Measurements from ENCODE around the gene BAAT. TPM values are rescaled to one million over a fixed set of nuclear protein-coding genes. Genes with fewer than 3 reads are reported as not detected.

Gene BAAT
- total RNA-seq, 1 donor from 2014 or later: not detected

GRCh38 chr9:101342595-101342994 is 42.2 kb downstream of the BAAT start:
- intact Hi-C loops (cut with micrococcal nuclease): no loop called here
- DNase-seq (no peak), ATAC-seq (ENCODE audit: low read depth) (no peak)
- H3K9me3 Mint-ChIP-seq: no peaks in the 10 kb centered on the region
- POLR2A ChIA-PET: no interaction called here
- no peaks in the 10 kb centered on the region for H3K36me3 Mint-ChIP-seq (ENCODE audit: low read depth)
- TF ChIP-seq, protein P1, sequence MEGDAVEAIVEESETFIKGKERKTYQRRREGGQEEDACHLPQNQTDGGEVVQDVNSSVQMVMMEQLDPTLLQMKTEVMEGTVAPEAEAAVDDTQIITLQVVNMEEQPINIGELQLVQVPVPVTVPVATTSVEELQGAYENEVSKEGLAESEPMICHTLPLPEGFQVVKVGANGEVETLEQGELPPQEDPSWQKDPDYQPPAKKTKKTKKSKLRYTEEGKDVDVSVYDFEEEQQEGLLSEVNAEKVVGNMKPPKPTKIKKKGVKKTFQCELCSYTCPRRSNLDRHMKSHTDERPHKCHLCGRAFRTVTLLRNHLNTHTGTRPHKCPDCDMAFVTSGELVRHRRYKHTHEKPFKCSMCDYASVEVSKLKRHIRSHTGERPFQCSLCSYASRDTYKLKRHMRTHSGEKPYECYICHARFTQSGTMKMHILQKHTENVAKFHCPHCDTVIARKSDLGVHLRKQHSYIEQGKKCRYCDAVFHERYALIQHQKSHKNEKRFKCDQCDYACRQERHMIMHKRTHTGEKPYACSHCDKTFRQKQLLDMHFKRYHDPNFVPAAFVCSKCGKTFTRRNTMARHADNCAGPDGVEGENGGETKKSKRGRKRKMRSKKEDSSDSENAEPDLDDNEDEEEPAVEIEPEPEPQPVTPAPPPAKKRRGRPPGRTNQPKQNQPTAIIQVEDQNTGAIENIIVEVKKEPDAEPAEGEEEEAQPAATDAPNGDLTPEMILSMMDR (IDR thresholded peaks at IDR 0.05): no peak
- H3K27ac Mint-ChIP-seq: no peak overlapping the region
- no peaks in the 10 kb centered on the region for H3K4me1 Mint-ChIP-seq
- H3K4me3 Mint-ChIP-seq: no peak overlapping the region
- H3K27me3 Mint-ChIP-seq: peaks cover 11% of the 10 kb centered on the region
- CTCF ChIA-PET: no interaction called here

DNA sequence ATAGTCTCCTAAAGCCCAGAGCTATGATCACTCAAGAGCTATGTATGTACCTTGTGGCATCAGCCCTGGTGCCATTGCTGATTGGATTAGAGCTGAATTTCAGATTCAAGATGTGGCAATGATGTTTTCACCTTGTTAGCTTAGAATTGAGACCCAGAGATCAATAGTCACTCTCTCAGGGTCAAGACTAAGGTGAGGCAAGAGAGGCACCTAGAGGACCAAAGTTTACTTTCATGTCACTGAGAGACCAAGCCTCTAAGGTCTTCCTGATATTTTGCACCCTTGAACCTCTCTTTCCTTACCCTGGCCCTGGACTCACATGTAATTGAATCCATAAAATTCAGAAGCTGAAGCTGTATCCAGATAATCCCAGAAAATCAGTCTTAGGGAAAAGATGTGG is 42.8 kb downstream of the BAAT start:
- Mint-ChIP-seq H3K27ac (no peak overlapping the region), H3K36me3 (ENCODE audit: low read depth) (no peaks in the 10 kb centered on the region), H3K4me1 (no peaks in the 10 kb centered on the region), H3K9me3 (no peaks in the 10 kb centered on the region), H3K27me3 (peaks cover 13% of the 10 kb centered on the region), H3K4me3 (no peak overlapping the region)
- CTCF ChIA-PET: no interaction called here
- ATAC-seq (ENCODE audit: low read depth) (no peak), DNase-seq (no peak)
- intact Hi-C loops (cut with micrococcal nuclease): no loop called here
- POLR2A ChIA-PET: no interaction called here
- TF ChIP-seq, protein P1 (IDR thresholded peaks at IDR 0.05): no peak

DNA sequence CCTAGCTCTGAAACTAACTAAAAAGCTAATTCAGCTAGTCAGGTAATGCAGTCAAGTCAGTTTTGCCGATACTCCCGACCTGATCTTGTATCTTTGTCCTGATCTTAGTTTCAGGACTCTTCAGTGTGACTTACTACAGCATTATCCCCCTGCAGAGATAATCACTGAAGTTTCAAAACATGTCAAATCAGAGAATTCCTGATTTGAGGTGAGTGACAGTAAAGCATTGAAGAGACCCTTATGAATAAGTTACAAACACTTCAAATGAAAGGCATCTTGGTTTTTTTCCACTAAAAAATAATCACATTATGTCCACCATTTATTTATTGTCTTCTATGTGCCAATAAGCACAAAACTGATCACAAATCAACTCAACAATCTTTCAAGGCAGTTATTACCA is 47.6 kb downstream of the BAAT start:
- no peak for ATAC-seq (ENCODE audit: low read depth)
- H3K4me3 Mint-ChIP-seq: no peak overlapping the region

DNA sequence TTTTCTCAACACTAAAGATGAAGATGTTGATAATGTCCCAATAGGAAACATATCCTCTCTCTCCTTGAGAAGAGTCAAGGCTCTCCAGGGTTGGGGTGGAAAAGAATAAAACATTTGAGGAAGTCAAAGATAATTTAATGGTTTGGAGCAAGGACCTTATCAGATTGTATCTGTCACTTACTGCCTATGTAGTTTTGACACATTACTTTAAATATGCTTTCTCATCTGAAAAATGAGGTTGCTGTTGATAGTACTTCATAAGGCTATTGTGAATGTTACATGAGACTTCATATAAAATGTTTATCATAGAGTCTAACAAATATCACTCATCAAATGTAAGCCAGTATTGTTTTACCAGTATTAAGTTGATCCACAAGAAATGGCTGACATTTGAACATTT is 48.7 kb downstream of the BAAT start:
- ChIA-PET CTCF (interaction anchor here (1.3 kb wide), 1 partner anchor 25 kb away, joined by 3 read pairs; no protein-coding TSS in a partner anchor), POLR2A (no interaction called here)
- TF ChIP-seq, protein P1 (IDR thresholded peaks at IDR 0.05): no peak
- H3K4me1 Mint-ChIP-seq: no peaks in the 10 kb centered on the region
- intact Hi-C loops (cut with micrococcal nuclease): no loop called here
- DNase-seq (no peak), ATAC-seq (ENCODE audit: low read depth) (no peak)
- no peaks in the 10 kb centered on the region for H3K36me3 Mint-ChIP-seq (ENCODE audit: low read depth)
- peaks cover 4% of the 10 kb centered on the region for H3K27me3 Mint-ChIP-seq
- H3K9me3 Mint-ChIP-seq: no peaks in the 10 kb centered on the region
- H3K27ac Mint-ChIP-seq: no peak overlapping the region
- H3K4me3 Mint-ChIP-seq: no peak overlapping the region

More for the DNA sequence above, 47.6 kb downstream of the BAAT start:
- no peaks in the 10 kb centered on the region for H3K9me3 Mint-ChIP-seq
- no peaks in the 10 kb centered on the region for H3K4me1 Mint-ChIP-seq
- DNase-seq: no peak
- peaks cover 4% of the 10 kb centered on the region for H3K27me3 Mint-ChIP-seq
- intact Hi-C loops (cut with micrococcal nuclease): no loop called here
- CTCF ChIA-PET: interaction anchor here (1.3 kb wide), 1 partner anchor 26 kb away, joined by 3 read pairs; no protein-coding TSS in a partner anchor
- no peak overlapping the region for H3K27ac Mint-ChIP-seq
- POLR2A ChIA-PET: no interaction called here
- no peaks in the 10 kb centered on the region for H3K36me3 Mint-ChIP-seq (ENCODE audit: low read depth)
- TF ChIP-seq, protein P1 (IDR thresholded peaks at IDR 0.05): no peak

- no peak overlapping the region for H3K4me3 Mint-ChIP-seq
- H3K4me1 Mint-ChIP-seq: no peaks in the 10 kb centered on the region
- H3K9me3 Mint-ChIP-seq: no peaks in the 10 kb centered on the region
- H3K36me3 Mint-ChIP-seq (ENCODE audit: low read depth): no peaks in the 10 kb centered on the region
- CTCF ChIA-PET: no interaction called here
- TF ChIP-seq, protein P1 (IDR thresholded peaks at IDR 0.05): no peak
- no peak for ATAC-seq (ENCODE audit: low read depth)
- POLR2A ChIA-PET: interaction anchor here (0.6 kb wide), 1 partner anchor 1256 kb away, joined by 3 read pairs; no protein-coding TSS in a partner anchor
- intact Hi-C loops (cut with micrococcal nuclease): no loop called here
- H3K27ac Mint-ChIP-seq: no peak overlapping the region
- DNase-seq: no peak
- peaks cover 9% of the 10 kb centered on the region for H3K27me3 Mint-ChIP-seq
Observed at GRCh38 chr9:101333926-101334702, 50.7 kb downstream of the BAAT start.

Measured in activated B cell treated with CpG ODN at 0.5 μM for 24 hours (primary cell).